LHCN-M2 (cell line): ENCODE measurements around the gene POFUT1. TPM values are rescaled to one million over a fixed set of nuclear protein-coding genes. Genes with fewer than 3 reads are reported as not detected.
A peak's percentile ranks its signal among the peaks of the same experiment; 100 is the strongest.

Source experiments
- DNase-seq: peaks from one replicate; pipeline ENCODE4 v3.0.0-alpha.2; 2012; ENCODE audit warnings: low read depth
- total RNA-seq: library from RNA; depleted of rRNA; stranded (reverse); fragments of >200 nt; gene quantifications from 2 replicates; pipeline ENCODE4 v1.2.3, GENCODE V29; 2014

The POFUT1 gene
- total RNA-seq, 1 experiment from 2014 or later: 64.4 TPM

DNA sequence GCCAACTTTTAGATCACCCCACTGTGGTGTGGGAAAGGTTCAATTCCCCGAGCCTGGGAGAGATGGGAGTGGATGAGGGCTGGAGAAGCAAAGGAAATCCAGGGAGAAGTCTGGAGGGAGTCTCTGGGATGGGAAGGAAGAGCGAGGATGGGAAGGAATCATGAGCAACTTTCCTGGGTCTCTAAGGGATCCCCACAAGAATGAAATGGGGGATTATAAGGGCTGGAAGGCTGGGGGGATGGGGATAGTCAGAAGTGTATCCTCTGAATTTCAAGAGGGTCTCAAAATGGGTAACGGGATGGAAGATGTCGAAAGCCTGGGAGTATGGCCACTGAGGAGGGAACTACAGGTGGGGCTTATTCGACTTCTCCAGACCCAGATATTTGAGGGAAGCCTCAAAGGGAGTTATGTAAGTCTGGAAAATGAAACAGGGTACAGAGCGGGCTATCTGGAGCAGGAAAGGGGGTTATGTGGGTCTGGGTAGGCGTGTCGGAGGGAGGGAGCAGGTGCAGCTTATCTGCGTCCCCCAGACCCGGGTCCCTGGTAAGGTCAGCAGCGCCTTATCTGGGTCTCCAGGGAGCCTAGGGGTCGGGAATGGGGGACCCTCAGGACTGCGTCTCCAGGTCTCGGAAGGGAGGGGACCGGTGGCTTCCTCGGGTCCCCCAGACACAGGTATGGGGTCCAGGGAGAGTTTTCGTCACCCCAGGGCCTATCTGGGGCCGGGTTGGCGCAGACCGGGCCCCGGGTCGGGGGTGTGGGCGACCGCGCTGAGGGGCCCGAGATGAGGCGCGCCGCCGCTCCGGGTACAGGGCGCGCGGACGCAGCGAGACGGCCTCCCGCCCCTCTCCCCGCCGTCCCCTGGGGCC is 687 bp upstream of the POFUT1 start:
- no peak for DNase-seq

- DNase-seq: peak; percentile 12
Measured at GRCh38 chr20:32208499-32209154, 947 bp downstream of the POFUT1 start.

DNA sequence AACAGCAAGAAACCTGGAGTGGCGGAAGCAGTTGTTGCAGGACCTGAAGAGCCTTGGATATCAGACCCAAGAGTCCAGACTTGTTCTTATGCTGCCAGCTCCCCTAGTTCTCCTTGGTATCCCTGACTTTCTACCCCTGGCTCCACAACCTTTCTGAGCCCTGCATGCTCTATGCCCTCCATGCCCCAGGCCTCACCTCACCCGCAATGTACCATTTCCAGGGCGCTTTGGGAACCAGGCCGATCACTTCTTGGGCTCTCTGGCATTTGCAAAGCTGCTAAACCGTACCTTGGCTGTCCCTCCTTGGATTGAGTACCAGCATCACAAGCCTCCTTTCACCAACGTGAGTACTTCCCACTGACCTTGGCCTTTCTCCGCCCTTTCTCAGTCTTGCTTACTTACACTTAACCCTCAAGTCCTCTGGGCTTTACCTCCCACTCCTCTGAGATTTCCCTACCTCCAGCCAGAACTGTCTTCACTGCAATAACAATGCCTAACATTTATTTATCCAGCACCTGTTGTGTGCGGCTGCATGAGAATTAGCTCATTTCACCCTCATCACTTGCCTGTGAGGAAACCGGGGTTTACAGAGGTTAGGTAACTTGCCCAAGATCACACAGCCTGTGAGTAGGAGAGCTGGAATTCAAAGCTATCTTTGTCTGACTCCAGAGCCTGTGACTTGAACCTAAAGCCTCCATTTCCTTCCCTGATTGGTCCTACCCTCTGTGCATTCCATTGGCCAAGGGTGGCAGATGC is 2.3 kb downstream of the POFUT1 start:
- peak; percentile 29 for DNase-seq

DNA sequence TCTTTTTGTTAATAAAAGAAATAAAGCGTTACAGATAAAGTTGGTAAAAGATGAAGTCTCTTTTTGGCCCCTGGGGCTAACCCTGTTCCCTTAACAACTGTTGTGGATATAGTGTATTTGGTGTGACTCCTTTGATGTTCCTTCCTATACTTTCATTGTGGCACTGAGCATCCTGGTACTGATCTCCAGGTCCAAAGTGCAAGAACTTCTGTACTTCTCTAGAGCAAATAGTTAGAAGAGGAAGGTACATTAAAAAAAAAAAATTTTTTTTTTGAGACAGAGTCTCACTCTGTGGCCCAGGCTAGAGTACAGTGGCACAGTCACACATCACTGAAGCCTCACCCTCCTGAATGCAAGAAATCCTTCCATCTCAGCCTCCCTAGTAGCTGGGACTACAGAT is 6.2 kb downstream of the POFUT1 start:
- no peak for DNase-seq

- no peak for DNase-seq
Measured at GRCh38 chr20:32215147-32215546, 7.5 kb downstream of the POFUT1 start.

DNA sequence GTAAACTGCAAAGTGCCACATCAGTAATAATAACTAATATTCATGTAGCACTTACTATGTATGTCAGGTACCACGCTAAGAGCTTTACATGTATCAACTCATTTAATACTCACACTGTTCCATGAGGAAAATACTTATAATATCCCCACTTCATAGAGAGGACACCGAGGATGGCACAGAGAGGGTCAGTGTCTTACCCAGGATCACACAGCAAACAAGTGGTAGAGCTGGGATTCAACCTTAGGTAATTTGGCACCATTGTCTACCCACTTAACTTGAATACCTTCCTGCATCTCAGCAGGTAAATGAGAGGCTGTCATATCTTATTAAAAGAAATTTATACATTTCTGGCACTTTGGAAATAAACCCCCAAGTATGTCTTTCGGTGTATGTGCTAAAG is 8.0 kb downstream of the POFUT1 start:
- no peak for DNase-seq

GRCh38 chr20:32216179-32217142 is 8.8 kb downstream of the POFUT1 start:
- no peak for DNase-seq

GRCh38 chr20:32218156-32218900 is 10.6 kb downstream of the POFUT1 start:
- no peak for DNase-seq

GRCh38 chr20:32224463-32224862 is 16.8 kb downstream of the POFUT1 start:
- DNase-seq: no peak

- no peak for DNase-seq
Measured at GRCh38 chr20:32226391-32226790, 18.7 kb downstream of the POFUT1 start.

DNA sequence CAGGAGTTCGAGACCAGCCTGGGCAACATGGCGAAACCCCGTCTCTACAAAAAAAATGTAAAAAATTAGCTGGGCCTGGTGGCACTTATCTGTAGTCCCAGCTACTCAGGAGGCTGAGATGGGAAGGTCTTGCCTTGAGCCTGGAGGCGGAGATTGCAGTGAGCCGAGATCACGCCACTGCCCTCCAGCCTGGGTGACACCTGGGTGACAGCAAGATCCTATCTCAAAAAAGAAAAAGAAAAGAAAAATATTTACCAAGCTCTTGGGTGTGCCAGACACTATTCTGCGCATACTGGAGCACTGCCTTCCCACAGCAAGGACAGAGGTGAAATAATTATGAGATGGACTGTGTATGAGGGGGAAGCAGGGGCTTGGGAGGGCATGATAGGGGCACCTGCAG is 19.6 kb downstream of the POFUT1 start:
- no peak for DNase-seq

GRCh38 chr20:32227744-32228688 is 20.3 kb downstream of the POFUT1 start:
- DNase-seq: no peak

DNA sequence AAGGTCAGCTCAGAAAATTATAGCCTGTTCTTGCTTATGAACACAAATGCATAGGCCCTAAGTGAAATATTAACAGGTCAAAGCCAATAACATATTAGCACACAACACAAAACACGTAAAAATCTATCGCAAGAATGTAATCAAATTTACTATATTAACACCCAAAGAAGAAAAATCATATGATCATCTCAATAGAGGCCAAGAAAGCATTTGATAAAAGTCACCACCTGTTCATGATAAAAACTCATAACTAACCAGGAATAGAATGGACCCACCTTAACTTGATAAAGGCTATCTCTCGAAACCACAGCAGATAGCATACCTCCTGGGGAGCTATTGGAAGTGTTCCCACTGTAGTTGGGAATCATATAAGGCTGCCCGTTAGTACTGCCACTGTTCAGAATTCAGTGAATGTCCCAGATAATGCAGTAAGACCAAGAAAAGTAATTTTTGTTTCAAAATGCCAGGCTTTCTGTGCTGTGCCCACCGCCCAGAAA is 21.6 kb downstream of the POFUT1 start:
- DNase-seq: no peak

DNA sequence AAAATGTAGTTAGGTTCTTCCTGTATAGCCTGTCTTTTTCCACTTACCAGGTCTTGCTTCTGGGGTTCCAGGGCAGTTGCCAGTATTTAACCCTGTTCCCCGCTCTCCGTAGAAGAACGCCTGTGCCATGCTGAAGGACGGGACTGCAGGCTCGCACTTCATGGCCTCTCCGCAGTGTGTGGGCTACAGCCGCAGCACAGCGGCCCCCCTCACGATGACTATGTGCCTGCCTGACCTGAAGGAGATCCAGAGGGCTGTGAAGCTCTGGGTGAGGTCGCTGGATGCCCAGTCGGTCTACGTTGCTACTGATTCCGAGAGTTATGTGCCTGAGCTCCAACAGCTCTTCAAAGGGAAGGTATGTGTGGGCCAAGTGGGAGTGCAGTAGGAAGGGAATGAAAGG is 23.0 kb downstream of the POFUT1 start:
- no peak for DNase-seq

DNA sequence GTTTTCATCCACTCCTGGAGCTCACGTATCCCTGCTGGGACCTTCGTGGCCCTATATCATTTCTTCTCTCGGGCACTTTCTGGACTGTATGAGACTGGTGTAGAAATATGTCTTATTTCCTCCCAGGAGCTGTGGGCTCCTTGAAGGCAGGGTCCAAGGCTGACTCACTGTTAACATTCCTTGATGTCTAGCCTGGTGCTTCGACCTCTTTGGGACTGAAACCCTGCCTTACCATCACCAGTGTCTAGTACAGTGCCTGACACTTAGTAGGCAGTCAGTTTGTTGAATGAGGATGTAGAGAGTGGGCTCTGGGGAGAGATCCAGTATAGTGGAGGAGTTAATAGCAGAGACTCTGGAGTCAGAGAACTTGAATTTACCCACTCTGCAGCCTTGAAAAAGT is 23.6 kb downstream of the POFUT1 start:
- no peak for DNase-seq

- no peak for DNase-seq
Measured at GRCh38 chr20:32231847-32232246, 24.2 kb downstream of the POFUT1 start.

- no peak for DNase-seq
Measured at GRCh38 chr20:32232326-32232886, 24.7 kb downstream of the POFUT1 start.

DNA sequence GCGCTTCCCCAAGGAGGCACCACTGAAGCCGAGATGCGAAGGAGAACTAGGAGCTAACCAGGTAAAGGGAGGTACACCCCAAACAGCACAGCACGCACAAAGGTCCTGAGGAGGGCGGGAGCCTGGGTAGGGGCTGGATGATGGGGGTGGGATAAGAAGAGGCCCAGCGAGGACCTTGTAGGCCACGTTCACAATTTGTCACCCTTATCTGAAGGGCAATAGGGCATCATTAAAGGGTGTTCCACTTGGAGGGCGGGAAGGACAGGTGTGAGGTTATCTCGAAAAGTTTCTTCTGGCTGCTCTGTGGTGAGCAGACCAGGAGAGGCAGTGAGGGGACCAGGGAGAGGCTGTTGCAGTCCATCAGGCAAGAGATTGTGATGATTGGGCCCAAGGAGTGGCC is 25.6 kb downstream of the POFUT1 start:
- DNase-seq: no peak
